Measurements from ENCODE around the gene TUBA1C. TPM values are rescaled to one million over a fixed set of nuclear protein-coding genes. Genes with fewer than 3 reads are reported as not detected.

The TUBA1C gene
- total RNA-seq, 1 donor from 2014 or later = 402 TPM

DNA sequence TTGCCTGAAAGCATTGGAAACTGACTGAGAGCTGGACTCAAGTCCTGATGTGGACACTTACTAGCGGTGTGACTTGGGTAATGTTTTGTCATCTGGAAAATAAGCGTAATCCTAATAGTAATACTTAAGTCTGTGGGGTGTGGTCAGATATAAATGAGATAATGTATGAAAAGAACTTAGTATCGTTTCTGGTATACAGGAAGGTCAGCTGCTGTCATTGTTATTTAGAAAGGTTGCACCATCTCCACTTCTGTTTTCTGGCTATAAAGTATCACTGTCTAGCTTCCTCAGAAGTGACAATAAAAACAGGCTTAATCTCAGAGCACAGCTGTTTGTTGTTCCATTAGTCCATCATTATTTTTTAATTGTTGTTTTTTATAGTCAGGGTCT is 34.1 kb upstream of the TUBA1C start:
- Mint-ChIP-seq H3K9me3 (no peaks in the 10 kb centered on the region), H3K36me3 (no peaks in the 10 kb centered on the region), H3K4me1 (peaks cover 74% of the 10 kb centered on the region), H3K27ac (no peak overlapping the region), H3K4me3 (no peak overlapping the region), H3K27me3 (ENCODE audit: insufficient read depth, low read depth) (peaks cover 12% of the 10 kb centered on the region)
- no peak for DNase-seq (ENCODE audit: low spot score)
- H3K27me3 ChIP-seq = no peaks in the 10 kb centered on the region
- H3K4me1 ChIP-seq = peaks cover 37% of the 10 kb centered on the region
- no peak overlapping the region for H2AFZ ChIP-seq (replicated peaks)
- no peaks in the 10 kb centered on the region for H3K79me2 ChIP-seq (ENCODE audit: low read depth)
- TF ChIP-seq EZH2 (IDR thresholded peaks at IDR 0.05) (no peak), EZH2phosphoT487 (IDR thresholded peaks at IDR 0.05) (no peak)
- no peaks in the 10 kb centered on the region for H3K9me3 ChIP-seq (ENCODE audit: low read depth)
- H3K4me2 ChIP-seq = no peak overlapping the region
- no peaks in the 10 kb centered on the region for H3K36me3 ChIP-seq
- H3K27ac ChIP-seq = no peak overlapping the region
- H3K4me3 ChIP-seq = no peak overlapping the region
- peaks cover 36% of the 10 kb centered on the region for H3F3A ChIP-seq (ENCODE audit: low read depth)
- H4K20me1 ChIP-seq (ENCODE audit: low read depth) = peaks cover 3% of the 10 kb centered on the region
- H3K9ac ChIP-seq = no peak overlapping the region

DNA sequence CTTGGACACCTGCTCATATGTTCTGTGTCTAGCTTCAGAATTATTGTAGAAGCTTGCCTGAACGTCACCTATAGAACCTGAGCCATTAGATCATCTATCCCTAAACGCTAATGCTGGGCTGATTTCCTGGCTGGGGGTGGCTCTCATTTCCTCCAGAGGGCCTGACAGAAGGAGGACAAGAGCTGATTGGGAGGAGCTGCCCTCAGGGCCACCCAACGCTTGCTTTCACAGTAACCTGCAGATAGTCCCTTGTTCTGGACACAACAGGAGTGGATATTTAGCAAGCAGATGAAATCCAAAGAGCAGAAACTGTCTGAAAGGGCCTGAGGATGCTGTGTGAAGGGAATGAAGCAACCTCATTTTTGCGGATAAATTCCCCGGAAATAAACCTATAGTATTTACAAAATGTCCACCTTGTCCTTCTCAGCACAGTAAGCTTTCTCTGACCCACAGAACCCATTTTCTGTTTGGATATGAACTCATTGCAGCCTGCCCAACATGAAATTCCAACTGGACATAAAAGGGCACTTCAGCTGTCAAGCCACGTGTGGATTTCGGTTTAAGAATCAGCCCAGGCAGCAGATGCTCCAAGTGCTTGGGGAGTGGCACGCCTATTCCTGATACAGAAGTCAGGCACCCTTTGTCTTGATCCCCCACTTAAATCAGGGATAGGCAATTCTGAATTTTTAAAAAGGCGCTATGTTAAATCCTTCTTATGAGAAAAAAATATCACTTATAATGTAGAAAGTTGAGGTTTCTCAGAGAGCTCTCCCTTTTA is 32.8 kb upstream of the TUBA1C start:
- Histone ChIP-seq H3K4me3 (no peak overlapping the region), H3K36me3 (no peaks in the 10 kb centered on the region), H3K27ac (no peak overlapping the region), H3K9ac (no peak overlapping the region), H3K79me2 (ENCODE audit: low read depth) (no peaks in the 10 kb centered on the region), H4K20me1 (ENCODE audit: low read depth) (peaks cover 3% of the 10 kb centered on the region), H3K4me2 (peak overlapping the region; percentile 81), H3K4me1 (peaks cover 37% of the 10 kb centered on the region), H3F3A (ENCODE audit: low read depth) (peaks cover 39% of the 10 kb centered on the region), H3K27me3 (no peaks in the 10 kb centered on the region), H3K9me3 (ENCODE audit: low read depth) (no peaks in the 10 kb centered on the region), H2AFZ (replicated peaks) (no peak overlapping the region)
- peaks cover 10% of the 10 kb centered on the region for H3K27me3 Mint-ChIP-seq (ENCODE audit: insufficient read depth, low read depth)
- H3K27ac Mint-ChIP-seq = peak overlapping the region; percentile 98
- H3K4me1 Mint-ChIP-seq = peaks cover 69% of the 10 kb centered on the region
- H3K36me3 Mint-ChIP-seq = no peaks in the 10 kb centered on the region
- no peaks in the 10 kb centered on the region for H3K9me3 Mint-ChIP-seq
- no peak for TF ChIP-seq EZH2 (IDR thresholded peaks at IDR 0.05)
- peak overlapping the region; percentile 81 for H3K4me3 Mint-ChIP-seq
- DNase-seq (ENCODE audit: low spot score) = peak; percentile 28

DNA sequence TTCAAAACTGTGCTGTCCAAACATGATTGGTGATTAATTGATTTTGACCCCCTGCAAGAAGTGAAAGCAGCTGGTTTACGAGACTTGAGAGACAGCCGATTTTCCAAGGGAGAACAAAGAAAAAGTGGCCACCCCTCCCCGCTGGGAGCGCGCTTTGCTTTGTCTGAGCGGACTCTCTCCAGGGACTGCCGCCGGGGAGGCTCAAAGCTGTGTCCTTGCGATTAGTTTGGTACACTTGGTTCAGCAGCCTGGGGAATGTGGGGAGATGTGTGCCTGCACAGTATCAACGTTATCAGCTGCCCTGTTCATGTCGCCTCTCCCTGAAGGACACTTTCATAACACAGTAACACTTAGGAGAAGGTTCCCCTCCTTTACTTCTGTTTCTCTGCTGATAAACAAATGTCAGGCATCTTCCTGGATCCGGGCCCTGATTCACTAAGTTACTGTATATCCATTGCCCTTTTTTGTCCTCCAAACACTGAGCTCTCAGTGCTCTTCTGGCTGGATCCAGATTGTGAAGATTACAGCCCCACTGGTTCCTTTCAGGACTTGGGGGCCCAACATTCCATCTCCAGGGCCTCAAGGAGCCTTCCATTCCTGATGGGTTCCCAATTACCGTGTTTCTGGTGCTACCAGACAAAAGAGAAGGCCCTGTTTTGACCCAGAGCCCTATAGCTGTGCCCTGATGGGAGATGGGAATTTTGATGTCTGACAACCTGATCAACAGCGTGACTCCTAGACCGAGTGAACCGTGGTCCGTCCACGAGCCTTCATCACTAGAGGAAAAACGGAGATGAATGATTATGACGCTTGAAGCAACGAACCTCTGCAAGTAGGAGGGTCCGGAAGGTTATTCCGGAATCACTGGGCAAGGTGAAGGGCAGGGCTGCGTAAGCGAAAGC is 31.7 kb upstream of the TUBA1C start:
- no peaks in the 10 kb centered on the region for H3K9me3 ChIP-seq (ENCODE audit: low read depth)
- peaks cover 10% of the 10 kb centered on the region for H3K27me3 Mint-ChIP-seq (ENCODE audit: insufficient read depth, low read depth)
- TF ChIP-seq, protein P1, sequence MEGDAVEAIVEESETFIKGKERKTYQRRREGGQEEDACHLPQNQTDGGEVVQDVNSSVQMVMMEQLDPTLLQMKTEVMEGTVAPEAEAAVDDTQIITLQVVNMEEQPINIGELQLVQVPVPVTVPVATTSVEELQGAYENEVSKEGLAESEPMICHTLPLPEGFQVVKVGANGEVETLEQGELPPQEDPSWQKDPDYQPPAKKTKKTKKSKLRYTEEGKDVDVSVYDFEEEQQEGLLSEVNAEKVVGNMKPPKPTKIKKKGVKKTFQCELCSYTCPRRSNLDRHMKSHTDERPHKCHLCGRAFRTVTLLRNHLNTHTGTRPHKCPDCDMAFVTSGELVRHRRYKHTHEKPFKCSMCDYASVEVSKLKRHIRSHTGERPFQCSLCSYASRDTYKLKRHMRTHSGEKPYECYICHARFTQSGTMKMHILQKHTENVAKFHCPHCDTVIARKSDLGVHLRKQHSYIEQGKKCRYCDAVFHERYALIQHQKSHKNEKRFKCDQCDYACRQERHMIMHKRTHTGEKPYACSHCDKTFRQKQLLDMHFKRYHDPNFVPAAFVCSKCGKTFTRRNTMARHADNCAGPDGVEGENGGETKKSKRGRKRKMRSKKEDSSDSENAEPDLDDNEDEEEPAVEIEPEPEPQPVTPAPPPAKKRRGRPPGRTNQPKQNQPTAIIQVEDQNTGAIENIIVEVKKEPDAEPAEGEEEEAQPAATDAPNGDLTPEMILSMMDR (IDR thresholded peaks at IDR 0.05) = no peak
- TF ChIP-seq EZH2 (IDR thresholded peaks at IDR 0.05) (no peak), EZH2phosphoT487 (IDR thresholded peaks at IDR 0.05) (no peak)
- H3K9me3 Mint-ChIP-seq = no peaks in the 10 kb centered on the region
- no peaks in the 10 kb centered on the region for H3K36me3 Mint-ChIP-seq
- H3K36me3 ChIP-seq = no peaks in the 10 kb centered on the region
- no peaks in the 10 kb centered on the region for H3K79me2 ChIP-seq (ENCODE audit: low read depth)
- H4K20me1 ChIP-seq (ENCODE audit: low read depth) = no peaks in the 10 kb centered on the region
- H2AFZ ChIP-seq (replicated peaks) = no peak overlapping the region
- peak overlapping the region; percentile 40 for H3K27ac ChIP-seq
- peak overlapping the region; percentile 19 for H3K4me3 ChIP-seq
- H3K4me1 Mint-ChIP-seq = peaks cover 58% of the 10 kb centered on the region
- peak overlapping the region; percentile 81 for H3K4me2 ChIP-seq
- peak; percentile 92 for DNase-seq (ENCODE audit: low spot score)
- H3F3A ChIP-seq (ENCODE audit: low read depth) = peaks cover 37% of the 10 kb centered on the region
- no peaks in the 10 kb centered on the region for H3K27me3 ChIP-seq
- peaks cover 28% of the 10 kb centered on the region for H3K4me1 ChIP-seq
- peak overlapping the region; percentile 98 for H3K27ac Mint-ChIP-seq
- H3K9ac ChIP-seq = no peak overlapping the region
- peak overlapping the region; percentile 81 for H3K4me3 Mint-ChIP-seq

DNA sequence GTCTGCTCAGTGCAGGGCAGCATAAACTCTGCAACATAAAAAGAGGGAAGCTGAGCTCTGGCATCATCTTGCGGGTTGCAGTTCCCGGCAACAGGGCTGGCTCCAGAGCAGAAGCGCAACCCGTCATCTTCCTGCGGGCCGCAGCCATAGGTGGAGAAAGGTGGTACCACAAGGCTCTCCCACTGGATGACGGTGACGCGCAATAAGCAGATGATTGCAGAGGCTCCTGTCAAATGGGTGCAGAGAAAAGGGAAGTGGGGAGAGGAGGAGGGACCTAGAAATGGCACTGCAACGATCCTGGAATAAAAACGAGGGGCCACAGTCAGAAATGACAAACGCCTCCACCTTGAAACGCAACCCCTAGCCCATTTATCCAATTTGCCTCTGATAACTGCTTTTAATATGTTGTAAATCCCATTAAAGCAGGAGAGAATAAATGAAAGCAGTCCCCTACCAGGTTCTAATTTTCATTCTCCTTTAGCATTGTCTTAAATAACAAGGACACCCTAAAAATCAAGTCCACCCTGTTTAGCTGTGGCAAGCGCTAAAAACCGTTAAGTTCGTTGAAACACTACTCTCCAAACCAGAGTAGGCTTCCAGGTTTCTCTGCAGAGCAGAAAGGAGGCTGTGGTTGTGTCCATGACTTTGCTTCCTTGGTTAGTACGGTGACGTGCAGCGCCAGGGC is 30.9 kb upstream of the TUBA1C start:
- peaks cover 56% of the 10 kb centered on the region for H3K4me1 Mint-ChIP-seq
- H3K4me3 Mint-ChIP-seq = peak overlapping the region; percentile 81
- peaks cover 38% of the 10 kb centered on the region for H3F3A ChIP-seq (ENCODE audit: low read depth)
- H3K36me3 ChIP-seq = no peaks in the 10 kb centered on the region
- no peak overlapping the region for H3K9ac ChIP-seq
- H3K27ac Mint-ChIP-seq = peak overlapping the region; percentile 98
- peaks cover 8% of the 10 kb centered on the region for H3K27me3 Mint-ChIP-seq (ENCODE audit: insufficient read depth, low read depth)
- H3K9me3 Mint-ChIP-seq = no peaks in the 10 kb centered on the region
- H3K36me3 Mint-ChIP-seq = no peaks in the 10 kb centered on the region
- peak overlapping the region; percentile 30 for H2AFZ ChIP-seq (replicated peaks)
- no peaks in the 10 kb centered on the region for H3K27me3 ChIP-seq
- TF ChIP-seq, protein P1 (IDR thresholded peaks at IDR 0.05) = no peak
- TF ChIP-seq EZH2phosphoT487 (IDR thresholded peaks at IDR 0.05) (no peak), EZH2 (IDR thresholded peaks at IDR 0.05) (no peak)
- H3K4me3 ChIP-seq = peak overlapping the region; percentile 53
- H3K9me3 ChIP-seq (ENCODE audit: low read depth) = no peaks in the 10 kb centered on the region
- H4K20me1 ChIP-seq (ENCODE audit: low read depth) = no peaks in the 10 kb centered on the region
- H3K4me1 ChIP-seq = peaks cover 33% of the 10 kb centered on the region
- no peak overlapping the region for H3K27ac ChIP-seq
- no peaks in the 10 kb centered on the region for H3K79me2 ChIP-seq (ENCODE audit: low read depth)
- H3K4me2 ChIP-seq = peak overlapping the region; percentile 81
- no peak for DNase-seq (ENCODE audit: low spot score)

Measured in neural progenitor cell (in vitro differentiated cells).